Stimulated activated naive B cell treated with anti-CD40 and anti-IgM and Interleukin-4, amounts not matched to agents 10 μg/mL and 1 μg/mL and 100 μg/mL, for 72 hours (primary cell): ENCODE data around the gene SLC39A12.

Source experiments
- ATAC-seq, 2 donors: fragments of 150-1000 bp; cut with Tn5 transposase; replicated peaks; 2 replicates each; pipeline ENCODE4 v1.10.0; 2021; ENCODE audit warnings: moderate library complexity in 1 of 2
- DNase-seq: peaks from one replicate; pipeline ENCODE4 v3.0.0; 2021
- H3K27ac Mint-ChIP-seq: one replicate; pipeline ENCODE4 v1.8.0; 2022; ENCODE audit warnings: mild to moderate bottlenecking, mixed read lengths
- H3K27me3 Mint-ChIP-seq, 2 donors: one replicate each; pipeline ENCODE4 v1.8.0; 2022; ENCODE audit warnings: mixed read lengths in 2 of 2
- H3K36me3 Mint-ChIP-seq, 2 donors: one replicate each; pipeline ENCODE4 v1.8.0; 2022; ENCODE audit warnings: mixed read lengths in 2 of 2, mild to moderate bottlenecking in 1 of 2
- H3K4me1 Mint-ChIP-seq, 2 donors: one replicate each; pipeline ENCODE4 v1.8.0; 2022; ENCODE audit warnings: mixed read lengths in 2 of 2, mild to moderate bottlenecking in 1 of 2
- H3K4me3 Mint-ChIP-seq, 2 donors: one replicate each; pipeline ENCODE4 v1.8.0; 2022; ENCODE audit warnings: mild to moderate bottlenecking in 2 of 2, mixed read lengths in 2 of 2, moderate library complexity in 1 of 2
- H3K9me3 Mint-ChIP-seq, 2 donors: one replicate each; pipeline ENCODE4 v1.8.0; 2022; ENCODE audit warnings: mixed read lengths in 2 of 2, mild to moderate bottlenecking in 1 of 2

SLC39A12 gene

GRCh38 chr10:18059826-18060559, 108.3 kb downstream of the SLC39A12 start:
- ATAC-seq = no peak
- Mint-ChIP-seq H3K36me3 (no peaks in the 10 kb centered on the region), H3K4me1 (no peaks in the 10 kb centered on the region), H3K27me3 (no peaks in the 10 kb centered on the region), H3K27ac (no peak overlapping the region), H3K9me3 (peaks cover 0 to 5% of the 10 kb centered on the region in 2 donors), H3K4me3 (no peak overlapping the region)
- DNase-seq = no peak

- no peak overlapping the region for H3K4me3 Mint-ChIP-seq
- H3K27ac Mint-ChIP-seq = no peak overlapping the region
- ATAC-seq (no peak), DNase-seq (no peak)
- H3K9me3 Mint-ChIP-seq = peaks cover 0 to 3% of the 10 kb centered on the region in 2 donors
- H3K27me3 Mint-ChIP-seq = peaks cover 0 to 6% of the 10 kb centered on the region in 2 donors
- H3K36me3 Mint-ChIP-seq = no peaks in the 10 kb centered on the region
- H3K4me1 Mint-ChIP-seq = no peaks in the 10 kb centered on the region
Observed at GRCh38 chr10:18066947-18067346, 115.2 kb downstream of the SLC39A12 start.

- no peak for DNase-seq
- ATAC-seq = no peak
- peaks cover 0 to 3% of the 10 kb centered on the region in 2 donors for H3K9me3 Mint-ChIP-seq
- H3K36me3 Mint-ChIP-seq = no peaks in the 10 kb centered on the region
- no peaks in the 10 kb centered on the region for H3K4me1 Mint-ChIP-seq
- no peak overlapping the region for H3K4me3 Mint-ChIP-seq
- H3K27me3 Mint-ChIP-seq = peaks cover 0 to 6% of the 10 kb centered on the region in 2 donors
- no peak overlapping the region for H3K27ac Mint-ChIP-seq
Observed at GRCh38 chr10:18068401-18068800, 116.7 kb downstream of the SLC39A12 start.

- Mint-ChIP-seq H3K36me3 (no peaks in the 10 kb centered on the region), H3K4me3 (no peak overlapping the region), H3K27me3 (peaks cover 6 to 16% of the 10 kb centered on the region in 2 donors), H3K27ac (no peak overlapping the region), H3K4me1 (no peaks in the 10 kb centered on the region), H3K9me3 (peaks cover 0 to 3% of the 10 kb centered on the region in 2 donors)
- no peak for ATAC-seq
- DNase-seq = no peak
Observed at GRCh38 chr10:18071591-18071990, 119.9 kb downstream of the SLC39A12 start.

- Mint-ChIP-seq H3K36me3 (no peaks in the 10 kb centered on the region), H3K27me3 (peaks cover 6 to 17% of the 10 kb centered on the region in 2 donors), H3K4me3 (no peak overlapping the region), H3K4me1 (no peaks in the 10 kb centered on the region), H3K9me3 (peaks cover 0 to 3% of the 10 kb centered on the region in 2 donors), H3K27ac (peak overlapping the region; percentile 16)
- ATAC-seq = no peak
- DNase-seq = no peak
Observed at GRCh38 chr10:18073314-18073713, 121.6 kb downstream of the SLC39A12 start.

GRCh38 chr10:18075881-18076280, 124.2 kb downstream of the SLC39A12 start:
- Mint-ChIP-seq H3K4me3 (no peak overlapping the region), H3K27ac (no peak overlapping the region), H3K36me3 (no peaks in the 10 kb centered on the region), H3K9me3 (no peaks in the 10 kb centered on the region), H3K27me3 (peaks cover 0 to 17% of the 10 kb centered on the region in 2 donors), H3K4me1 (no peaks in the 10 kb centered on the region)
- ATAC-seq (no peak), DNase-seq (no peak)

GRCh38 chr10:18079665-18080295, 128.1 kb downstream of the SLC39A12 start:
- Mint-ChIP-seq H3K4me3 (no peak overlapping the region), H3K27me3 (peaks cover 8 to 19% of the 10 kb centered on the region in 2 donors), H3K27ac (no peak overlapping the region), H3K36me3 (no peaks in the 10 kb centered on the region), H3K4me1 (no peaks in the 10 kb centered on the region), H3K9me3 (no peaks in the 10 kb centered on the region)
- no peak for DNase-seq
- no peak for ATAC-seq

GRCh38 chr10:18082381-18082780, 130.7 kb downstream of the SLC39A12 start:
- Mint-ChIP-seq H3K36me3 (no peaks in the 10 kb centered on the region), H3K4me3 (no peak overlapping the region), H3K27ac (no peak overlapping the region), H3K4me1 (no peaks in the 10 kb centered on the region), H3K9me3 (no peaks in the 10 kb centered on the region), H3K27me3 (peaks cover 8% of the 10 kb centered on the region in 2 donors)
- ATAC-seq (no peak), DNase-seq (no peak)

- ATAC-seq = no peak
- no peak overlapping the region for H3K4me3 Mint-ChIP-seq
- H3K36me3 Mint-ChIP-seq = no peaks in the 10 kb centered on the region
Observed at GRCh38 chr10:18085855-18086254, 134.1 kb downstream of the SLC39A12 start.

GRCh38 chr10:18086746-18087145, 135.0 kb downstream of the SLC39A12 start:
- H3K36me3 Mint-ChIP-seq = no peaks in the 10 kb centered on the region
- no peak for DNase-seq
- no peak overlapping the region for H3K4me3 Mint-ChIP-seq
- ATAC-seq = no peak
- H3K27ac Mint-ChIP-seq = no peak overlapping the region
- H3K4me1 Mint-ChIP-seq = no peaks in the 10 kb centered on the region
- H3K27me3 Mint-ChIP-seq = peaks cover 8% of the 10 kb centered on the region in 2 donors
- no peaks in the 10 kb centered on the region for H3K9me3 Mint-ChIP-seq

More at GRCh38 chr10:18085855-18086254, 134.1 kb downstream of the SLC39A12 start:
- no peaks in the 10 kb centered on the region for H3K4me1 Mint-ChIP-seq
- no peaks in the 10 kb centered on the region for H3K9me3 Mint-ChIP-seq
- no peak for DNase-seq
- H3K27me3 Mint-ChIP-seq = peaks cover 8% of the 10 kb centered on the region in 2 donors
- H3K27ac Mint-ChIP-seq = no peak overlapping the region

- H3K9me3 Mint-ChIP-seq = no peaks in the 10 kb centered on the region
- no peak overlapping the region for H3K27ac Mint-ChIP-seq
- DNase-seq = no peak
- H3K36me3 Mint-ChIP-seq = no peaks in the 10 kb centered on the region
- peaks cover 8% of the 10 kb centered on the region in 2 donors for H3K27me3 Mint-ChIP-seq
- no peak overlapping the region for H3K4me3 Mint-ChIP-seq
- no peak for ATAC-seq
- H3K4me1 Mint-ChIP-seq = no peaks in the 10 kb centered on the region
Observed at GRCh38 chr10:18087355-18087754, 135.6 kb downstream of the SLC39A12 start.
